Testis (tissue), 2 donors: ENCODE data around the gene ZPR1.

Experiments
- POLR2A ChIP-seq: fragments of 450-650 bp; IDR thresholded peaks from one replicate; pipeline ENCODE4 v1.6.1; 2017; ENCODE audit warnings: antibody characterized with exemption, mild to moderate bottlenecking, moderate library complexity
- TF ChIP-seq, protein P1 (sequence below), 3 experiments: fragments of 450-650 bp in 2 of 3; fragments of 200-600 bp in 1 of 3; sonication (generic) in 1 of 3; IDR thresholded peaks; one replicate each; pipeline ENCODE4 v1.5.1; 2016 to 2019; ENCODE audit warnings: antibody characterized with exemption in 3 of 3, mild to moderate bottlenecking in 2 of 3, moderate library complexity in 1 of 3

DNA sequence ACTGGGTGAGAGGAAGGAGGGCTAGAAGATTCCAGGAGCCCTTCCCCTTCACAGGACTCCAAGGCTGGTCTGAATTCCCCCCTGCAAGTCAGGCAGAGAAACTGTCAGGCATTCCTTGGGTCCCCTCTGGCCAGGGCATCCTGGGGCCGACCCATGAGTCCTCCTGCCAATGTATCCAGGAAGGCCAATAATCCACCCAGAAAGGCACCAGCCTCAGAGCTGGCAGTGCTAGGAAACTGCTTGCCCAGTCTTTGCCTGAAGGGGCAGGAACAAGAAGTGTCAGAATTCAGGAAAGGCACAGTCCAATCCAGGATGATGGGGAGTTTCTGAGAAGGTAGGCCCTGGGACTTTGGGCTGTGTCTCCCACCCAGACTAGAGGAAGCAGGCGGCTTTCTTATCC, 56.0 kb downstream of the ZPR1 start:
- TF ChIP-seq, protein P1, sequence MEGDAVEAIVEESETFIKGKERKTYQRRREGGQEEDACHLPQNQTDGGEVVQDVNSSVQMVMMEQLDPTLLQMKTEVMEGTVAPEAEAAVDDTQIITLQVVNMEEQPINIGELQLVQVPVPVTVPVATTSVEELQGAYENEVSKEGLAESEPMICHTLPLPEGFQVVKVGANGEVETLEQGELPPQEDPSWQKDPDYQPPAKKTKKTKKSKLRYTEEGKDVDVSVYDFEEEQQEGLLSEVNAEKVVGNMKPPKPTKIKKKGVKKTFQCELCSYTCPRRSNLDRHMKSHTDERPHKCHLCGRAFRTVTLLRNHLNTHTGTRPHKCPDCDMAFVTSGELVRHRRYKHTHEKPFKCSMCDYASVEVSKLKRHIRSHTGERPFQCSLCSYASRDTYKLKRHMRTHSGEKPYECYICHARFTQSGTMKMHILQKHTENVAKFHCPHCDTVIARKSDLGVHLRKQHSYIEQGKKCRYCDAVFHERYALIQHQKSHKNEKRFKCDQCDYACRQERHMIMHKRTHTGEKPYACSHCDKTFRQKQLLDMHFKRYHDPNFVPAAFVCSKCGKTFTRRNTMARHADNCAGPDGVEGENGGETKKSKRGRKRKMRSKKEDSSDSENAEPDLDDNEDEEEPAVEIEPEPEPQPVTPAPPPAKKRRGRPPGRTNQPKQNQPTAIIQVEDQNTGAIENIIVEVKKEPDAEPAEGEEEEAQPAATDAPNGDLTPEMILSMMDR (IDR thresholded peaks at IDR 0.05): no peak
- no peak for TF ChIP-seq POLR2A
